ENCODE measurements around the gene PACRG.

The PACRG gene

GRCh38 chr6:163255265-163255664 is 527.5 kb downstream of the PACRG start:
- H3K4me1 ChIP-seq (ENCODE audit: control insufficient read depth, insufficient read depth, low read length), result no peaks in the 10 kb centered on the region
- peaks cover 9% of the 10 kb centered on the region for H3K27me3 ChIP-seq (ENCODE audit: control insufficient read depth, insufficient read depth, low read length)
- H3K9ac ChIP-seq (ENCODE audit: low read length), result no peak overlapping the region
- no peak overlapping the region for H3K4me3 ChIP-seq (ENCODE audit: low read length)
- H3K9me3 ChIP-seq (ENCODE audit: control insufficient read depth, low read length), result no peaks in the 10 kb centered on the region
- no peaks in the 10 kb centered on the region for H3K36me3 ChIP-seq (ENCODE audit: control insufficient read depth, insufficient read depth, low read length)

DNA sequence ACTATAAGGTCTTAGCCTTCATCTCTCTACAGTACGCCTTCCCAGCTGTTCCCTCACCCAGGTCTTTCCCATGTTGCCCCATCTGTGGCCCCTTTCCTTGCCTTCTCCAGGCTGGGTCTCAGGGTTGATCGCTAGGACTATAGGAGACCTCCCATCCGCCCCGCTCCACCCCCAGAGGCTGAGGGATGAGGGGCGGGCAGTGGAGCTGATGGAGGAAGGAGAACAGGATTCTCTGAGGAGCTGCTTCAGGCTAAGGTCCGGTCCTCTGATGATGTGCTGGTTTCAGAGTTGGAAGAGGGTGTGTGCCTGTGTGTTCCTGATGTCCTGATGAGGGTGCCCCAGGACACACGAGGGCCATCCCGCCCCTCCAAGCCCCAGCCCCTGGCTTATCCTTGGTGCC is 531.9 kb downstream of the PACRG start:
- Histone ChIP-seq H3K27me3 (ENCODE audit: control insufficient read depth, insufficient read depth, low read length) (peaks cover 9% of the 10 kb centered on the region), H3K36me3 (ENCODE audit: control insufficient read depth, insufficient read depth, low read length) (no peaks in the 10 kb centered on the region), H3K4me1 (ENCODE audit: control insufficient read depth, insufficient read depth, low read length) (peaks cover 4% of the 10 kb centered on the region), H3K4me3 (ENCODE audit: low read length) (no peak overlapping the region), H3K9ac (ENCODE audit: low read length) (no peak overlapping the region), H3K9me3 (ENCODE audit: control insufficient read depth, low read length) (no peaks in the 10 kb centered on the region)

DNA sequence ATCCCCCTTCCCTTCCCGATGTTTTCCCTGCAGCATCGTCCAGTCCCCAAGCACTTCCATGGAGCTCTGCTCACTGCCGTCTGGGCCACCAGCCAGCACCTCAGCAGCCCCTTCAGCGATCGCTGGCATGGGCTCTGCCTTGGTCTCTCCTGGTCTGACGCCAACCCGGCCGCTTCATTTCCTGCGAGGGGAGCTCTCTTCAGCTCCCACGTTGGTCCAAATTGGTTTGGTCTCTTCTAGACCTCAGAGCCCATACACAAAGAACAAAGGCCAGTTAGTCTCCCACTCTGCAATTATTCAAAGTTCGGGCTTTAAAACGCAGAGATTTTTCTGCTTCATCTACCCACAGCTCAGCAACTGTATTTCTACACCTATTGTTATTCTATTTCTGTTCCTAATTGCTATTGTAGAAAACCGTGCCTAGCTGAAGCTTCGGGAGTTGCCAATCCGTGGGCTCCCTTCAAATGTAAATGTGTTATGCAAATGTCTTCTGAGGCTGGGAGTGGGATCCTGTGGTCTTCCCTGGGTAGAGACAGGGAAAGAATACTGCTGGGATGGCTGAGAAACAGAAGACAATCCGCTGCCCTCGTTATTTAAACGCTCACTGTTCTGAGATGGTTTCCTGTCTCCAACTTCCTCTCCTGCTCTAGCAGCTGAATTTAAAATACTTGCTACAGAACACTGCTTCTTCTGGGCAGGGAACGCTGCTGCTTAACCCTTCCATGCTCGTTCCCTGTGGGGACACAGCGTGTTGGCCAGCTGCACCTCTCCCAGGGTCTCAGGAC is 532.5 kb downstream of the PACRG start:
- Histone ChIP-seq H3K9me3 (ENCODE audit: control insufficient read depth, low read length) (no peaks in the 10 kb centered on the region), H3K9ac (ENCODE audit: low read length) (no peak overlapping the region), H3K36me3 (ENCODE audit: control insufficient read depth, insufficient read depth, low read length) (no peaks in the 10 kb centered on the region), H3K4me3 (ENCODE audit: low read length) (no peak overlapping the region), H3K27me3 (ENCODE audit: control insufficient read depth, insufficient read depth, low read length) (peaks cover 9% of the 10 kb centered on the region), H3K4me1 (ENCODE audit: control insufficient read depth, insufficient read depth, low read length) (peaks cover 9% of the 10 kb centered on the region)

GRCh38 chr6:163260911-163261310 is 533.1 kb downstream of the PACRG start:
- peaks cover 9% of the 10 kb centered on the region for H3K4me1 ChIP-seq (ENCODE audit: control insufficient read depth, insufficient read depth, low read length)
- no peak overlapping the region for H3K4me3 ChIP-seq (ENCODE audit: low read length)
- no peak overlapping the region for H3K9ac ChIP-seq (ENCODE audit: low read length)

GRCh38 chr6:163261361-163261760 is 533.6 kb downstream of the PACRG start:
- Histone ChIP-seq H3K9me3 (ENCODE audit: control insufficient read depth, low read length) (no peaks in the 10 kb centered on the region), H3K4me1 (ENCODE audit: control insufficient read depth, insufficient read depth, low read length) (peaks cover 9% of the 10 kb centered on the region), H3K27me3 (ENCODE audit: control insufficient read depth, insufficient read depth, low read length) (peaks cover 9% of the 10 kb centered on the region), H3K9ac (ENCODE audit: low read length) (no peak overlapping the region), H3K4me3 (ENCODE audit: low read length) (no peak overlapping the region), H3K36me3 (ENCODE audit: control insufficient read depth, insufficient read depth, low read length) (no peaks in the 10 kb centered on the region)

More at GRCh38 chr6:163260911-163261310, 533.1 kb downstream of the PACRG start:
- H3K9me3 ChIP-seq (ENCODE audit: control insufficient read depth, low read length), result no peaks in the 10 kb centered on the region
- peaks cover 9% of the 10 kb centered on the region for H3K27me3 ChIP-seq (ENCODE audit: control insufficient read depth, insufficient read depth, low read length)
- no peaks in the 10 kb centered on the region for H3K36me3 ChIP-seq (ENCODE audit: control insufficient read depth, insufficient read depth, low read length)

GRCh38 chr6:163262080-163262479 is 534.3 kb downstream of the PACRG start:
- Histone ChIP-seq H3K4me3 (ENCODE audit: low read length) (no peak overlapping the region), H3K4me1 (ENCODE audit: control insufficient read depth, insufficient read depth, low read length) (peaks cover 9% of the 10 kb centered on the region), H3K27me3 (ENCODE audit: control insufficient read depth, insufficient read depth, low read length) (peaks cover 9% of the 10 kb centered on the region), H3K36me3 (ENCODE audit: control insufficient read depth, insufficient read depth, low read length) (no peaks in the 10 kb centered on the region), H3K9me3 (ENCODE audit: control insufficient read depth, low read length) (no peaks in the 10 kb centered on the region), H3K9ac (ENCODE audit: low read length) (no peak overlapping the region)

- Histone ChIP-seq H3K4me3 (ENCODE audit: low read length) (no peak overlapping the region), H3K36me3 (ENCODE audit: control insufficient read depth, insufficient read depth, low read length) (no peaks in the 10 kb centered on the region), H3K4me1 (ENCODE audit: control insufficient read depth, insufficient read depth, low read length) (peaks cover 9% of the 10 kb centered on the region), H3K9me3 (ENCODE audit: control insufficient read depth, low read length) (no peaks in the 10 kb centered on the region), H3K27me3 (ENCODE audit: control insufficient read depth, insufficient read depth, low read length) (peaks cover 9% of the 10 kb centered on the region), H3K9ac (ENCODE audit: low read length) (no peak overlapping the region)
Observed at GRCh38 chr6:163263196-163263595, 535.4 kb downstream of the PACRG start.

- no peak overlapping the region for H3K4me3 ChIP-seq (ENCODE audit: low read length)
- H3K9me3 ChIP-seq (ENCODE audit: control insufficient read depth, low read length), result no peaks in the 10 kb centered on the region
- no peaks in the 10 kb centered on the region for H3K36me3 ChIP-seq (ENCODE audit: control insufficient read depth, insufficient read depth, low read length)
- peaks cover 9% of the 10 kb centered on the region for H3K4me1 ChIP-seq (ENCODE audit: control insufficient read depth, insufficient read depth, low read length)
- peaks cover 9% of the 10 kb centered on the region for H3K27me3 ChIP-seq (ENCODE audit: control insufficient read depth, insufficient read depth, low read length)
- H3K9ac ChIP-seq (ENCODE audit: low read length), result no peak overlapping the region
Observed at GRCh38 chr6:163263998-163264661, 536.4 kb downstream of the PACRG start.

DNA sequence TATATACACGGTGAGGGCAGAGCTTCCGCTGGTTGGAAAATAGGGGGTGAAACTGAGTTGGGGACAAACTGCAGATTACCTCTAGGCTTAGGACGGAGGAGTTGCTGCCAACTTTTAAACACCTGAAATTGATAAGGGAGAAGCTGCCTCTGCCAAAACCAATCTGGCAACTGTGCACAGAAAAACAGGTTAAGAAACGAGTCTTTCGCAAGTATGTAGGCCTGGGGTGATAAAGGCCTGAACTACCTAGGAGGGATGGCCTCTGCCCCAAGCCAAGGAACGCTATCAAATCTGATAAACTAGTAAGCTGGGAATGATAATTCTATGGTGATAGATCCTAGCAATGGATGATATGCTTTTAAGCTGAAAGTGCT is 536.9 kb downstream of the PACRG start:
- H3K4me1 ChIP-seq (ENCODE audit: control insufficient read depth, insufficient read depth, low read length), result peaks cover 9% of the 10 kb centered on the region
- H3K36me3 ChIP-seq (ENCODE audit: control insufficient read depth, insufficient read depth, low read length), result no peaks in the 10 kb centered on the region
- H3K27me3 ChIP-seq (ENCODE audit: control insufficient read depth, insufficient read depth, low read length), result peaks cover 4% of the 10 kb centered on the region
- H3K9ac ChIP-seq (ENCODE audit: low read length), result no peak overlapping the region
- H3K9me3 ChIP-seq (ENCODE audit: control insufficient read depth, low read length), result no peaks in the 10 kb centered on the region
- no peak overlapping the region for H3K4me3 ChIP-seq (ENCODE audit: low read length)

DNA sequence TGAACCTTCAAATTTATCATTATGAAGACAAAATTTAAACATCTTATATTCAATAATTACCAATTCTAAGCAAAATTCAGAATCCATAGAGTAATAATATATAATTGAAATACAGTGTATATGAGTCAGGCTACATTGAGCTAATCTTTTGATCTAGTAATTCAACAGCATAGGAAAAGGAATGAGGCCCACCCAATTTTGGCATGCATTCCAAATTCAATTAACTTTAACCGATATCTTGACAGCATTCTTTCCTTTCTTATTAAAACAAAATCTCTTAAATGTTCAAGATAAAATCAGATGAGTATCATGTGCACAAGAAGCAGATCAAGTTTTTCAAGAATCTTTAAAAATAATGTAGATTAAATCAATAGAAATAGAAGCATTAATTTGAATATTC is 553.9 kb downstream of the PACRG start:
- Histone ChIP-seq H3K36me3 (ENCODE audit: control insufficient read depth, insufficient read depth, low read length) (no peaks in the 10 kb centered on the region), H3K9ac (ENCODE audit: low read length) (no peak overlapping the region), H3K9me3 (ENCODE audit: control insufficient read depth, low read length) (no peaks in the 10 kb centered on the region), H3K4me1 (ENCODE audit: control insufficient read depth, insufficient read depth, low read length) (no peaks in the 10 kb centered on the region), H3K4me3 (ENCODE audit: low read length) (no peak overlapping the region), H3K27me3 (ENCODE audit: control insufficient read depth, insufficient read depth, low read length) (no peaks in the 10 kb centered on the region)

DNA sequence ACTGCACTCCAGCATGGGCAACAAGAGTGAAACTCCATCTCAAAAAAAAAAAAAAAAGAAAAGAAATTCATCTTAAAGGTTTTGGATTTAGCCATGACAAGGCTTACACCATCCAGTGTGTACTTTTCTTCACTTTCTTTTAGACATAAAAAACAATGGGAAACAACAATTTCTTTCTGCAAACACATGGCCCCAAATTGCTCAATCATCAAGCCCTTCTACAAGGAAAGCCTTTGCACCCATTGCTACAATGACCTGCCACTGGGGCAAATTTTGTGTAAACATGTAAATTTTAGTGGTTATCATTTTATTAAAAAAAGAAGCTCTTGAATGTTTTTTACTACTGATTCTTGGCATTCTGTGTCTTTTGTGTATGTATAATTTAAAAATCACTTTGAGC is 554.9 kb downstream of the PACRG start:
- Histone ChIP-seq H3K36me3 (ENCODE audit: control insufficient read depth, insufficient read depth, low read length) (no peaks in the 10 kb centered on the region), H3K9ac (ENCODE audit: low read length) (no peak overlapping the region), H3K27me3 (ENCODE audit: control insufficient read depth, insufficient read depth, low read length) (no peaks in the 10 kb centered on the region), H3K4me3 (ENCODE audit: low read length) (no peak overlapping the region), H3K4me1 (ENCODE audit: control insufficient read depth, insufficient read depth, low read length) (no peaks in the 10 kb centered on the region), H3K9me3 (ENCODE audit: control insufficient read depth, low read length) (no peaks in the 10 kb centered on the region)

- Histone ChIP-seq H3K4me3 (ENCODE audit: low read length) (no peak overlapping the region), H3K9me3 (ENCODE audit: control insufficient read depth, low read length) (no peaks in the 10 kb centered on the region), H3K4me1 (ENCODE audit: control insufficient read depth, insufficient read depth, low read length) (no peaks in the 10 kb centered on the region), H3K36me3 (ENCODE audit: control insufficient read depth, insufficient read depth, low read length) (no peaks in the 10 kb centered on the region), H3K27me3 (ENCODE audit: control insufficient read depth, insufficient read depth, low read length) (no peaks in the 10 kb centered on the region), H3K9ac (ENCODE audit: low read length) (no peak overlapping the region)
Observed at GRCh38 chr6:163284151-163284550, 556.4 kb downstream of the PACRG start.
